DOHH2 (cell line): Measurements from ENCODE around the gene LANCL3.
"Not testable (repeated sequence)": the region's sequence is repeated elsewhere in the genome, so short reads cannot be mapped to it uniquely, and the experiment has no call there.

ENCODE experiments used
- CTCF ChIP-seq: fragments of 200-600 bp; sonication (generic); IDR thresholded peaks from one replicate; pipeline ENCODE4 v1.5.1; 2014; ENCODE audit warnings: antibody characterized with exemption, mild to moderate bottlenecking, low read depth, low read length; ENCODE audit not compliant: poor library complexity, severe bottlenecking
- EZH2phosphoT487 ChIP-seq: fragments of 200-600 bp; sonication (generic); IDR thresholded peaks from 2 replicates; pipeline ENCODE4 v1.6.1; 2017; ENCODE audit warnings: borderline replicate concordance, mild to moderate bottlenecking, antibody characterized with exemption, low read length, moderate library complexity, mixed read lengths

DNA sequence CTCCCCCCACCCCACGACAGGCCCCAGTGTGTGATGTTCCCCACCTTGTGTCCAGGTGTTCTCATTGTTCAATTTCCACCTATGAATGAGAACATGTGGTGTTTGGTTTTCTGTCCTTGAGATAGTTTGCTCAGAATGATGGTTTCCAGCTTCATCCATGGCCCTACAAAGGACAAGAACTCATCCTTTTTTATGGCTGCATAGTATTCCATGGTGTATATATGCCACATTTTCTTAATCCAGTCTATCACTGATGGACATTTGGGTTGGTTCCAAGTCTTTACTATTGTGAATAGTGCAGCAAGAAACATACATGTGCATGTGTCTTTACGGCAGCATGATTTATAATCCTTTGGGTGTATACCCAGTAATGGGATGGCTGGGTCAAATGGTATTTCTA is 79.4 kb downstream of the LANCL3 start:
- TF ChIP-seq CTCF, EZH2phosphoT487: not testable (repeated sequence)
